Endodermal cell (in vitro differentiated cells): Measurements from ENCODE around the gene ZNF423. TPM values are rescaled to one million over a fixed set of nuclear protein-coding genes. Genes with fewer than 3 reads are reported as not detected.

Experiments used
- DNase-seq: peaks from one replicate; pipeline ENCODE4 v3.0.0-alpha.2; 2017
- H3K27ac ChIP-seq: 2 replicates; pipeline ENCODE4 v1.5.1; 2013; ENCODE audit warnings: mild to moderate bottlenecking, low read depth, low read length, moderate library complexity
- H3K27me3 ChIP-seq: 2 replicates; pipeline ENCODE4 v1.6.1; 2013; ENCODE audit warnings: mild to moderate bottlenecking, low read length, moderate library complexity; ENCODE audit not compliant: insufficient read depth, control insufficient read depth, poor library complexity, severe bottlenecking
- H3K36me3 ChIP-seq: 2 replicates; pipeline ENCODE4 v1.7.0; 2013; ENCODE audit warnings: mild to moderate bottlenecking, low read length, moderate library complexity; ENCODE audit not compliant: control insufficient read depth, insufficient read depth
- H3K4me1 ChIP-seq: one replicate; pipeline ENCODE4 v1.7.0; 2013; ENCODE audit warnings: low read length; ENCODE audit not compliant: control insufficient read depth, insufficient read depth
- H3K4me3 ChIP-seq: 2 replicates; pipeline ENCODE4 v1.5.1; 2013; ENCODE audit warnings: mild to moderate bottlenecking, low read length, moderate library complexity
- H3K9ac ChIP-seq: 2 replicates; pipeline ENCODE4 v1.6.1; 2013; ENCODE audit warnings: mild to moderate bottlenecking, low read length, moderate library complexity; ENCODE audit not compliant: poor library complexity, severe bottlenecking; ENCODE audit errors: extremely low read depth
- H3K9me3 ChIP-seq: 2 replicates; pipeline ENCODE4 v1.6.1; 2013; ENCODE audit warnings: mild to moderate bottlenecking, low read length, moderate library complexity; ENCODE audit not compliant: control insufficient read depth
- H3K27ac Mint-ChIP-seq: 2 replicates; pipeline ENCODE4 v1.8.0; 2020; ENCODE audit warnings: mixed read lengths
- H3K27me3 Mint-ChIP-seq: 2 replicates; pipeline ENCODE4 v1.8.0; 2021; ENCODE audit warnings: mild to moderate bottlenecking, mixed read lengths; ENCODE audit not compliant: insufficient read depth
- H3K36me3 Mint-ChIP-seq: 2 replicates; pipeline ENCODE4 v1.8.0; 2020; ENCODE audit warnings: low read depth, mixed read lengths
- H3K4me1 Mint-ChIP-seq: 2 replicates; pipeline ENCODE4 v1.8.0; 2020; ENCODE audit warnings: mixed read lengths
- H3K4me3 Mint-ChIP-seq: 2 replicates; pipeline ENCODE4 v1.8.0; 2020; ENCODE audit warnings: mild to moderate bottlenecking, moderate library complexity, mixed read lengths
- H3K9me3 Mint-ChIP-seq: 2 replicates; pipeline ENCODE4 v1.8.0; 2020; ENCODE audit warnings: mild to moderate bottlenecking, mixed read lengths
- WGBS, 2 experiments: methylation state at CpG; one replicate each; pipeline versions ENCODE4 v1.1.5 to v1.1.7; 2013; ENCODE audit warnings: missing lambda C conversion rate in 2 of 2, mixed read lengths in 1 of 2; ENCODE audit not compliant: insufficient coverage in 1 of 2, insufficient read length in 1 of 2; 5-methylcytosine and 5-hydroxymethylcytosine counted together
- total RNA-seq, 2 donors: library from RNA; stranded (reverse); fragmentation: NEBNext Ultra II Directional in 1 of 2; extraction: Animal tissue kit (Norgen Biotek cat#: 25700) in 1 of 2; gene quantifications; 2 replicates in 1 of 2; 3 replicates in 1 of 2; pipeline ENCODE4 v1.2.1, GENCODE V29; 2021
- TF ChIP-seq, protein P1 (sequence below): fragments of 200-600 bp; sonication (generic); conservative IDR thresholded peaks from 2 replicates; pipeline ENCODE4 v1.5.0; 2021; ENCODE audit warnings: antibody characterized with exemption, mild to moderate bottlenecking

Gene ZNF423
- total RNA-seq, 2 donors from 2014 or later, result 30.3 to 41.9 TPM

DNA sequence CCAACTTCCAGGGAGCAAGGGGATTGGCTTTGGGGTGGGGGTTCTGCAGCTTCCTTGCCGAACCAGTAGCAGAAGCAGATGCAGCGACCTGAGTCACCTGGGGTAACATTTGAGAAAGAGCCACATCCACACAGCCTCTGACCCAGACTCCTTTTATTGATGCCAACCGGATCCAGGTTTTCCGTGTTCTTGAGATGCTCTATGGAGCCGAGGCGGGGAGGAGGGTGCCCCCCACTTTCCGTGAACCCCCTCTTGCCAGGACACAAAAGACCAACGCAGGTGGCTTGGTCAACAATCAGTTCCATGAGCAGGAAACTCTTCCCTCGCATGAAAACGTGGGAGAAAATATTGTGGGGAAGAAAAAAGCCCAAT is 356.5 kb downstream of the ZNF423 start:
- peak overlapping the region; percentile 20 for H3K27ac Mint-ChIP-seq
- Histone ChIP-seq H3K4me3 (no peak overlapping the region), H3K27me3 (no peaks in the 10 kb centered on the region), H3K4me1 (no peaks in the 10 kb centered on the region), H3K27ac (peak overlapping the region; percentile 63), H3K36me3 (no peaks in the 10 kb centered on the region), H3K9ac (no peak overlapping the region), H3K9me3 (no peaks in the 10 kb centered on the region)
- WGBS, 2 experiments, result 87 to 97% methylated on average over 9 to 10 of the region's 10 CpGs
- TF ChIP-seq, protein P1, sequence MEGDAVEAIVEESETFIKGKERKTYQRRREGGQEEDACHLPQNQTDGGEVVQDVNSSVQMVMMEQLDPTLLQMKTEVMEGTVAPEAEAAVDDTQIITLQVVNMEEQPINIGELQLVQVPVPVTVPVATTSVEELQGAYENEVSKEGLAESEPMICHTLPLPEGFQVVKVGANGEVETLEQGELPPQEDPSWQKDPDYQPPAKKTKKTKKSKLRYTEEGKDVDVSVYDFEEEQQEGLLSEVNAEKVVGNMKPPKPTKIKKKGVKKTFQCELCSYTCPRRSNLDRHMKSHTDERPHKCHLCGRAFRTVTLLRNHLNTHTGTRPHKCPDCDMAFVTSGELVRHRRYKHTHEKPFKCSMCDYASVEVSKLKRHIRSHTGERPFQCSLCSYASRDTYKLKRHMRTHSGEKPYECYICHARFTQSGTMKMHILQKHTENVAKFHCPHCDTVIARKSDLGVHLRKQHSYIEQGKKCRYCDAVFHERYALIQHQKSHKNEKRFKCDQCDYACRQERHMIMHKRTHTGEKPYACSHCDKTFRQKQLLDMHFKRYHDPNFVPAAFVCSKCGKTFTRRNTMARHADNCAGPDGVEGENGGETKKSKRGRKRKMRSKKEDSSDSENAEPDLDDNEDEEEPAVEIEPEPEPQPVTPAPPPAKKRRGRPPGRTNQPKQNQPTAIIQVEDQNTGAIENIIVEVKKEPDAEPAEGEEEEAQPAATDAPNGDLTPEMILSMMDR, result no peak
- no peak overlapping the region for H3K4me3 Mint-ChIP-seq
- DNase-seq, result no peak
- peaks cover 5% of the 10 kb centered on the region for H3K4me1 Mint-ChIP-seq
- peaks cover 7% of the 10 kb centered on the region for H3K36me3 Mint-ChIP-seq
- H3K27me3 Mint-ChIP-seq, result no peaks in the 10 kb centered on the region
- no peaks in the 10 kb centered on the region for H3K9me3 Mint-ChIP-seq

DNA sequence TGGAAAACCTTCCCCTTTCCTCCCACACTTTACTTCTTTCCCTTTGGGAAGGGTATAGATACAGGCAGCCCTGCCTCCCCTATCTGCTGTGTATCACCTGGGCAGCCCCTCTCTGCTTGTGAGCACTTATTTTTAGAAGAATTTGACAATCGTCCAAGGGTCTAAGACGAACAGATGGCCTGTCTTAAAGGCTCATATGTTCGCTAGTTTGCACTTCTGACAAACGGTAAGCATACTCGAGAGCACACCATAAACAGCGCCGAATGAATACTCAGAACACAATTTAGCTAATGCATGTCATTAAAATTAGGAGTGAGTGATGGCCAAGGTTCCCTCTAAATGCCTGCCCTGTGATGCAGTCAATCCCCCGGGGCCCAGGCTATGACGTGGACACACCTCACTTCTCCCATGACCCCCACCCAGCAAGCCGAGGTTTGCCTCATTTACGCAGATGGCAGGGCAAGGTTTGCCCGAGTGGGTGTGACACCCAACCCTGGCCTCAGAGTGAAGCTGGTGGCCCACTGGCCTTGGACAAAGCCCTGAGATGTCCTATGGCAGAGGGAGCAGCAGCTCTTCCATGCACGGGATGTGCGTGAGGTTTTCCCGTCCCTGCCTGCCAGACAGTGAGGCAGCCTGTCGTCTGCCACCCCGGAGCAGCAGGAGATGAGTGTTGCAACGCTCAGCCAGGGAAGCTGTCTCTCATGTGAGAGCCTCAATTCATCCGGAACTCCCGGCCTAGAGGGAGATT is 357.1 kb downstream of the ZNF423 start:
- H3K27ac ChIP-seq, result peak overlapping the region; percentile 63
- Mint-ChIP-seq H3K27ac (peak overlapping the region; percentile 20), H3K36me3 (peaks cover 7% of the 10 kb centered on the region), H3K27me3 (no peaks in the 10 kb centered on the region), H3K9me3 (no peaks in the 10 kb centered on the region), H3K4me3 (no peak overlapping the region), H3K4me1 (peaks cover 5% of the 10 kb centered on the region)
- H3K9ac ChIP-seq, result no peak overlapping the region
- H3K9me3 ChIP-seq, result no peaks in the 10 kb centered on the region
- no peaks in the 10 kb centered on the region for H3K36me3 ChIP-seq
- no peaks in the 10 kb centered on the region for H3K4me1 ChIP-seq
- H3K27me3 ChIP-seq, result no peaks in the 10 kb centered on the region
- H3K4me3 ChIP-seq, result no peak overlapping the region
- 87 to 94% methylated on average over 12 to 20 of the region's 20 CpGs for WGBS, 2 experiments
- DNase-seq, result peak; percentile 72
- TF ChIP-seq, protein P1, result no peak

DNA sequence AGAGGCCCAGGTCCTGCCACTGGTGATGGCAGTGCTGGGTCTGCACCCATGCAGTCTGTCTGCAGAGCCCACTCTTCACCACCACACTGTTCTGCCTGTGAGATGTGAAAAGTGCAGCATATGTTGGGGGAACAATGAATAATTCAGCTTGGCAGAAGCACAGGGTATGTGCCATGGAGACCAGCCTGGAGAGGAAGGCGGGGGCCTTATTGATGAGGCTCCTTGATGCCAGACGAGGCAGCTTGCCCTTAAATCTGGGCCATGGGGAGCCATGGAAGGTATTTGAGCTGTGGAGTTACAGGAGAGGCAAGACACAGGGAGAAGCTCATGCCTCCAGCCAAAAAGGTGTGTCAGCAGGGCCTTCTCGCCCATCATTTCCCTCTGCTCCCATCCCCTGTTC is 357.6 kb downstream of the ZNF423 start:
- H3K27ac ChIP-seq, result no peak overlapping the region
- H3K9ac ChIP-seq, result no peak overlapping the region
- TF ChIP-seq, protein P1, result no peak
- Mint-ChIP-seq H3K4me3 (no peak overlapping the region), H3K9me3 (no peaks in the 10 kb centered on the region), H3K36me3 (peaks cover 7% of the 10 kb centered on the region), H3K27ac (no peak overlapping the region), H3K4me1 (peaks cover 5% of the 10 kb centered on the region), H3K27me3 (no peaks in the 10 kb centered on the region)
- WGBS, 2 experiments, result 83 to 96% methylated on average over 1 to 3 of the region's 3 CpGs
- H3K36me3 ChIP-seq, result no peaks in the 10 kb centered on the region
- no peaks in the 10 kb centered on the region for H3K9me3 ChIP-seq
- no peaks in the 10 kb centered on the region for H3K27me3 ChIP-seq
- DNase-seq, result no peak
- H3K4me3 ChIP-seq, result no peak overlapping the region
- no peaks in the 10 kb centered on the region for H3K4me1 ChIP-seq
